Ascending aorta (tissue), 2 donors: Measurements from ENCODE around the gene TRAM2. TPM values are rescaled to one million over a fixed set of nuclear protein-coding genes. Genes with fewer than 3 reads are reported as not detected.

ENCODE experiments used
- DNase-seq, 2 donors: peaks; one replicate each; pipeline ENCODE4 v3.0.0-alpha.2; 2019; ENCODE audit warnings: low spot score in 2 of 2
- H3K27ac ChIP-seq, 2 donors: fragments of 200-600 bp; sonication (generic); one replicate each; pipeline ENCODE4 v1.5.1; 2016 to 2017; ENCODE audit warnings: mild to moderate bottlenecking in 1 of 2
- H3K27me3 ChIP-seq: fragments of 200-600 bp; sonication (generic); one replicate; pipeline ENCODE4 v1.5.1; 2017
- H3K36me3 ChIP-seq, 2 donors: fragments of 200-600 bp; sonication (generic); one replicate each; pipeline ENCODE4 v1.5.1; 2016
- H3K4me1 ChIP-seq, 2 donors: fragments of 200-600 bp; sonication (generic); one replicate each; pipeline ENCODE4 v1.5.1; 2016 to 2017; ENCODE audit warnings: mild to moderate bottlenecking in 1 of 2
- H3K4me3 ChIP-seq, 2 donors: fragments of 200-600 bp; sonication (generic); one replicate each; pipeline ENCODE4 v1.5.1; 2016 to 2017; ENCODE audit warnings: mild to moderate bottlenecking in 1 of 2
- H3K9me3 ChIP-seq, 2 donors: fragments of 200-600 bp; sonication (generic); one replicate each; pipeline ENCODE4 v1.5.1; 2016
- intact Hi-C: fragments of 100-400 bp; cut with DNase I; formaldehyde crosslinking; loops from one replicate; pipeline ENCODE4 v1.15.1; 2023
- total RNA-seq: library from RNA; depleted of rRNA; stranded (reverse); fragments of >200 nt; gene quantifications from one replicate; pipeline ENCODE4 v1.1.0, GENCODE V29; 2016
- TF ChIP-seq, protein P1 (sequence below), 3 experiments: fragments of 200-600 bp in 2 of 3; fragments of 450-650 bp in 1 of 3; sonication (generic) in 2 of 3; IDR thresholded peaks; one replicate each; pipeline ENCODE4 v1.5.1; 2016 to 2019; ENCODE audit warnings: antibody characterized with exemption in 3 of 3, mild to moderate bottlenecking in 1 of 3, moderate library complexity in 1 of 3

TRAM2 gene
- total RNA-seq, 1 donor from 2014 or later: 32.6 TPM

GRCh38 chr6:52577778-52578463 lies 1.1 kb upstream of the TRAM2 start:
- Histone ChIP-seq H3K36me3 (no peaks in the 10 kb centered on the region), H3K4me1 (peaks cover 3 to 19% of the 10 kb centered on the region in 2 donors), H3K4me3 (peak overlapping the region; percentile 82 to 88), H3K27ac (peak overlapping the region; percentile 99 to 100), H3K27me3 (no peaks in the 10 kb centered on the region), H3K9me3 (no peaks in the 10 kb centered on the region)
- TF ChIP-seq, protein P1, sequence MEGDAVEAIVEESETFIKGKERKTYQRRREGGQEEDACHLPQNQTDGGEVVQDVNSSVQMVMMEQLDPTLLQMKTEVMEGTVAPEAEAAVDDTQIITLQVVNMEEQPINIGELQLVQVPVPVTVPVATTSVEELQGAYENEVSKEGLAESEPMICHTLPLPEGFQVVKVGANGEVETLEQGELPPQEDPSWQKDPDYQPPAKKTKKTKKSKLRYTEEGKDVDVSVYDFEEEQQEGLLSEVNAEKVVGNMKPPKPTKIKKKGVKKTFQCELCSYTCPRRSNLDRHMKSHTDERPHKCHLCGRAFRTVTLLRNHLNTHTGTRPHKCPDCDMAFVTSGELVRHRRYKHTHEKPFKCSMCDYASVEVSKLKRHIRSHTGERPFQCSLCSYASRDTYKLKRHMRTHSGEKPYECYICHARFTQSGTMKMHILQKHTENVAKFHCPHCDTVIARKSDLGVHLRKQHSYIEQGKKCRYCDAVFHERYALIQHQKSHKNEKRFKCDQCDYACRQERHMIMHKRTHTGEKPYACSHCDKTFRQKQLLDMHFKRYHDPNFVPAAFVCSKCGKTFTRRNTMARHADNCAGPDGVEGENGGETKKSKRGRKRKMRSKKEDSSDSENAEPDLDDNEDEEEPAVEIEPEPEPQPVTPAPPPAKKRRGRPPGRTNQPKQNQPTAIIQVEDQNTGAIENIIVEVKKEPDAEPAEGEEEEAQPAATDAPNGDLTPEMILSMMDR (IDR thresholded peaks at IDR 0.05): no peak
- intact Hi-C loops: loop anchor here (1.0 to 10.0 kb wide), 9 partner anchors 17 to 487 kb away; partner anchors contain the start of genes EFHC1, FBXO9, GSTA4 and MCM3
- no peak for DNase-seq

- Histone ChIP-seq H3K9me3 (no peaks in the 10 kb centered on the region), H3K4me1 (peaks cover 5 to 33% of the 10 kb centered on the region in 2 donors)
Observed at GRCh38 chr6:52576392-52577021, 353 bp downstream of the TRAM2 start.

GRCh38 chr6:52576054-52576391 lies 837 bp downstream of the TRAM2 start:
- peak overlapping the region; percentile 82 to 88 for H3K4me3 ChIP-seq
- intact Hi-C loops: loop anchor here (1.0 to 10.0 kb wide), 7 partner anchors 25 to 489 kb away; partner anchors contain the start of genes FBXO9, GSTA4 and MCM3
- TF ChIP-seq, protein P1 (IDR thresholded peaks at IDR 0.05): no peak
- H3K27ac ChIP-seq: peak overlapping the region; percentile 99 to 100
- peaks cover 7 to 37% of the 10 kb centered on the region in 2 donors for H3K4me1 ChIP-seq
- no peaks in the 10 kb centered on the region for H3K9me3 ChIP-seq
- no peak for DNase-seq
- H3K36me3 ChIP-seq: no peaks in the 10 kb centered on the region
- H3K27me3 ChIP-seq: no peaks in the 10 kb centered on the region

More at GRCh38 chr6:52576392-52577021, 353 bp downstream of the TRAM2 start:
- Histone ChIP-seq H3K36me3 (no peaks in the 10 kb centered on the region), H3K27me3 (no peaks in the 10 kb centered on the region), H3K4me3 (peak overlapping the region; percentile 82 to 88), H3K27ac (peak overlapping the region; percentile 99 to 100)
- TF ChIP-seq, protein P1 (IDR thresholded peaks at IDR 0.05): peak; percentile 58 to 63 (median 63)
- peak in 1 of 2 donors; percentile 84 for DNase-seq
- intact Hi-C loops: loop anchor here (1.0 to 10.0 kb wide), 10 partner anchors 19 to 488 kb away; partner anchors contain the start of genes EFHC1, FBXO9, GSTA4 and MCM3

GRCh38 chr6:52575502-52575892 lies 1.4 kb downstream of the TRAM2 start:
- TF ChIP-seq, protein P1 (IDR thresholded peaks at IDR 0.05): no peak
- no peak for DNase-seq
- peak overlapping the region; percentile 82 to 88 for H3K4me3 ChIP-seq

DNA sequence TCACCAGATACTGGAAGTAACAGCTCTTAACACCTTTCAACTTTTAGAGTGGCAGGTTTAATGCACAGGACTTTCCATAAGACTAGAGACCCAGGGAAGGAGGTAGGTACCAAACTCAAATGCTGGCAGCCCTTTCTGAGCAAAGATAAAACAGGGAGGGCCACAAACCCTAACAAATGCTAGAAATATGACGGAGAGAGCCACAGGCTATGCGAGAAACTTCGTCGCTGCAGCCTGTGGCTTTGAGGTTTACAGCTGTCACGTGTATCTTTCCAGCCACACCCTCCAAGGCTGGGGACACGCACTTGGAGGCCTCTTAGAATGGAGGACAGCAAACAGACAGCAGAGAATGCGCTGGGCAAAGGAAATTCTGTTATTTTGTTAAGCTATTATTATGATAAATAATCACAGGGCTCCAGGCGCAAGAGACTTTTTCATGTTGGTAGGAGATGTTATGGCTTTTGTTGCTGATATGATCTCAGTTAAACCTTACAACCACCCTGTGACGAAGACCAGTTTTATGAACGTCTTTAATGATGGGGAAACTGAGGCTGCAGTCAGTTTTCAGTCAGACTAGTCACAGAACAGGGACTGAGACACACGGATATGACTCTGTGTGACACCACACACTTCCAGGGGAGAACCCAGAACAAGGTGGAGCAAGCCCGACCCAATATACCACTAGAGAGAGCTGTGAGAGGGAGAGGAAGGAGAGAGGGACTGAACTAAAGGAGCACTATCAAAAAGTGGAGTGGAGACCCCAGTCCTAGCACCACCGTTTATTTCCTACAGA lies 2.0 kb downstream of the TRAM2 start:
- Histone ChIP-seq H3K27me3 (no peaks in the 10 kb centered on the region), H3K4me1 (peaks cover 7 to 46% of the 10 kb centered on the region in 2 donors), H3K36me3 (no peaks in the 10 kb centered on the region), H3K27ac (peak overlapping the region; percentile 99 to 100), H3K9me3 (no peaks in the 10 kb centered on the region), H3K4me3 (peak overlapping the region; percentile 82 to 88)
- intact Hi-C loops: loop anchor here (2.0 to 10.0 kb wide), 5 partner anchors 33 to 420 kb away; partner anchors contain the start of genes GSTA4 and MCM3
- peak in 1 of 2 donors; percentile 82 for DNase-seq
- TF ChIP-seq, protein P1 (IDR thresholded peaks at IDR 0.05): no peak

More at GRCh38 chr6:52575502-52575892, 1.4 kb downstream of the TRAM2 start:
- Histone ChIP-seq H3K27ac (peak overlapping the region; percentile 99 to 100), H3K36me3 (no peaks in the 10 kb centered on the region), H3K4me1 (peaks cover 7 to 42% of the 10 kb centered on the region in 2 donors), H3K27me3 (no peaks in the 10 kb centered on the region), H3K9me3 (no peaks in the 10 kb centered on the region)
- intact Hi-C loops: loop anchor here (2.0 to 10.0 kb wide), 5 partner anchors 33 to 419 kb away; partner anchors contain the start of genes GSTA4 and MCM3
